Activated CD4-positive, alpha-beta memory T cell treated with anti-CD3 and anti-CD28 coated beads, Interleukin-2, amount 10 ng/mL, durations not matched to agents 7 days and 5 days (primary cell): ENCODE data around the gene VPS13D. TPM values are rescaled to one million over a fixed set of nuclear protein-coding genes. Genes with fewer than 3 reads are reported as not detected.

Experiments
- CTCF ChIA-PET: fragments of 350-600 bp; sonication (Branson Sonifier 250); formaldehyde crosslinking; loops from one replicate; lab custom pipeline; 2021; ENCODE audit warnings: antibody characterized with exemption, inconsistent platforms; lab: Charles Lee
- POLR2A ChIA-PET: fragments of 350-600 bp; sonication (Branson Sonifier 250); formaldehyde crosslinking; loops from one replicate; lab custom pipeline; 2021; ENCODE audit warnings: antibody characterized with exemption; lab: Charles Lee
- DNase-seq: peaks from one replicate; pipeline ENCODE4 v3.0.0-alpha.2; 2020
- H3K27ac Mint-ChIP-seq: one replicate; pipeline ENCODE4 v1.8.0; 2021; ENCODE audit warnings: mild to moderate bottlenecking, mixed read lengths
- H3K27me3 Mint-ChIP-seq: one replicate; pipeline ENCODE4 v1.8.0; 2021; ENCODE audit warnings: mixed read lengths
- H3K36me3 Mint-ChIP-seq: one replicate; pipeline ENCODE4 v1.8.0; 2021; ENCODE audit warnings: low read depth, mixed read lengths
- H3K4me1 Mint-ChIP-seq: one replicate; pipeline ENCODE4 v1.8.0; 2021; ENCODE audit warnings: mixed read lengths
- H3K4me3 Mint-ChIP-seq: one replicate; pipeline ENCODE4 v1.8.0; 2021; ENCODE audit warnings: mild to moderate bottlenecking, mixed read lengths
- H3K9me3 Mint-ChIP-seq: one replicate; pipeline ENCODE4 v1.8.0; 2021; ENCODE audit warnings: mixed read lengths
- total RNA-seq, 2 experiments: library from RNA; stranded (reverse); gene quantifications; one replicate each; pipeline ENCODE4 v1.2.3, GENCODE V29; 2021

Gene VPS13D
- total RNA-seq, result 10 to 100 TPM; 28.1 to 31.4 TPM

GRCh38 chr1:12229835-12230548 is at the start of gene VPS13D:
TSS of gene VPS13D (plus strand) at chr1:12230030. CDS start at chr1:12234267, 4,237 bp downstream.
- Mint-ChIP-seq H3K36me3 (peaks cover 3% of the 10 kb centered on the region), H3K4me1 (peaks cover 11% of the 10 kb centered on the region), H3K4me3 (peak within 1 kb of the TSS; percentile 83), H3K27me3 (peaks cover 7% of the 10 kb centered on the region), H3K27ac (peak within 1 kb of the TSS; percentile 44), H3K9me3 (no peaks in the 10 kb centered on the region)
- ChIA-PET POLR2A (interaction anchor here (1.0 kb wide), 1 partner anchor 28 kb away, joined by 3 read pairs; no protein-coding TSS in a partner anchor), CTCF (interaction anchor here (0.9 to 1.3 kb wide), 3 partner anchors 46 to 110 kb away, joined by 4 to 5 read pairs (median 4); no protein-coding TSS in a partner anchor)
- DNase-seq, result peak; percentile 87

GRCh38 chr1:12180315-12180714 is 49.5 kb upstream of the VPS13D start:
- peaks cover 78% of the 10 kb centered on the region for H3K4me1 Mint-ChIP-seq
- no peaks in the 10 kb centered on the region for H3K9me3 Mint-ChIP-seq
- no peak overlapping the region for H3K27ac Mint-ChIP-seq
- ChIA-PET CTCF (interaction anchor here (0.6 to 7.7 kb wide), 2 partner anchors 43 to 55 kb away, joined by 3 to 85 read pairs; no protein-coding TSS in a partner anchor), POLR2A (interaction anchor here (0.9 to 27.5 kb wide), 2 partner anchors 12 to 24 kb away, joined by 3 to 918 read pairs; partner anchors contain the start of gene TNFRSF1B)
- peaks cover 81% of the 10 kb centered on the region for H3K36me3 Mint-ChIP-seq
- no peaks in the 10 kb centered on the region for H3K27me3 Mint-ChIP-seq
- no peak for DNase-seq
- H3K4me3 Mint-ChIP-seq, result no peak overlapping the region

- Mint-ChIP-seq H3K27me3 (no peaks in the 10 kb centered on the region), H3K4me3 (no peak overlapping the region), H3K36me3 (peaks cover 76% of the 10 kb centered on the region), H3K4me1 (peaks cover 75% of the 10 kb centered on the region), H3K27ac (peak overlapping the region; percentile 21), H3K9me3 (no peaks in the 10 kb centered on the region)
- ChIA-PET CTCF (interaction anchor here (0.6 kb wide), 1 partner anchor 44 kb away, joined by 3 read pairs; no protein-coding TSS in a partner anchor), POLR2A (interaction anchor here (27.5 kb wide), 1 partner anchor 24 kb away, joined by 918 read pairs; the partner anchor contains the start of gene TNFRSF1B)
- DNase-seq, result no peak
Measured at GRCh38 chr1:12180903-12181302, 48.9 kb upstream of the VPS13D start.

- ChIA-PET CTCF (interaction anchor here (7.0 kb wide), 1 partner anchor 58 kb away, joined by 37 read pairs; no protein-coding TSS in a partner anchor), POLR2A (interaction anchor here (1.2 to 27.5 kb wide), 5 partner anchors 8 to 57 kb away, joined by 4 to 918 read pairs (median 7); partner anchors contain the start of gene TNFRSF1B)
- no peak for DNase-seq
- Mint-ChIP-seq H3K9me3 (no peaks in the 10 kb centered on the region), H3K4me3 (no peak overlapping the region), H3K27ac (no peak overlapping the region), H3K36me3 (peaks cover 72% of the 10 kb centered on the region), H3K27me3 (no peaks in the 10 kb centered on the region), H3K4me1 (peaks cover 73% of the 10 kb centered on the region)
Measured at GRCh38 chr1:12181568-12181967, 48.3 kb upstream of the VPS13D start.

GRCh38 chr1:12182410-12182984 is 47.3 kb upstream of the VPS13D start:
- DNase-seq, result no peak
- Mint-ChIP-seq H3K4me1 (peaks cover 68% of the 10 kb centered on the region), H3K27ac (peak overlapping the region; percentile 4), H3K4me3 (no peak overlapping the region), H3K9me3 (no peaks in the 10 kb centered on the region), H3K36me3 (peaks cover 70% of the 10 kb centered on the region), H3K27me3 (no peaks in the 10 kb centered on the region)
- ChIA-PET POLR2A (interaction anchor here (0.9 to 27.5 kb wide), 9 partner anchors 9 to 95 kb away, joined by 3 to 918 read pairs (median 4); partner anchors contain the start of gene TNFRSF1B), CTCF (interaction anchor here (0.8 to 7.0 kb wide), 4 partner anchors 21 to 202 kb away, joined by 3 to 37 read pairs (median 3); partner anchors contain the start of gene MFN2)

GRCh38 chr1:12183095-12183794 is 46.6 kb upstream of the VPS13D start:
- ChIA-PET POLR2A (interaction anchor here (0.7 to 27.5 kb wide), 9 partner anchors 10 to 275 kb away, joined by 3 to 918 read pairs (median 3); partner anchors contain the start of gene TNFRSF1B), CTCF (interaction anchor here (0.8 to 7.0 kb wide), 4 partner anchors 20 to 203 kb away, joined by 3 to 37 read pairs (median 3); partner anchors contain the start of gene MFN2)
- Mint-ChIP-seq H3K36me3 (peaks cover 70% of the 10 kb centered on the region), H3K27ac (peak overlapping the region; percentile 14), H3K9me3 (no peaks in the 10 kb centered on the region), H3K4me3 (no peak overlapping the region), H3K27me3 (no peaks in the 10 kb centered on the region), H3K4me1 (peaks cover 66% of the 10 kb centered on the region)
- DNase-seq, result no peak

- H3K4me3 Mint-ChIP-seq, result no peak overlapping the region
- H3K4me1 Mint-ChIP-seq, result peaks cover 60% of the 10 kb centered on the region
- no peaks in the 10 kb centered on the region for H3K9me3 Mint-ChIP-seq
- no peak for DNase-seq
- CTCF ChIA-PET, result interaction anchor here (7.0 kb wide), 1 partner anchor 60 kb away, joined by 37 read pairs; no protein-coding TSS in a partner anchor
- no peaks in the 10 kb centered on the region for H3K27me3 Mint-ChIP-seq
- H3K36me3 Mint-ChIP-seq, result peaks cover 68% of the 10 kb centered on the region
- POLR2A ChIA-PET, result interaction anchor here (27.5 kb wide), 1 partner anchor 27 kb away, joined by 918 read pairs; the partner anchor contains the start of gene TNFRSF1B
- H3K27ac Mint-ChIP-seq, result no peak overlapping the region
Measured at GRCh38 chr1:12184008-12184681, 45.7 kb upstream of the VPS13D start.

- DNase-seq, result no peak
- no peaks in the 10 kb centered on the region for H3K9me3 Mint-ChIP-seq
- ChIA-PET CTCF (interaction anchor here (7.0 kb wide), 1 partner anchor 61 kb away, joined by 37 read pairs; no protein-coding TSS in a partner anchor), POLR2A (interaction anchor here (1.4 to 27.5 kb wide), 2 partner anchors 29 to 277 kb away, joined by 4 to 918 read pairs; partner anchors contain the start of gene TNFRSF1B)
- H3K4me3 Mint-ChIP-seq, result no peak overlapping the region
- peaks cover 60% of the 10 kb centered on the region for H3K4me1 Mint-ChIP-seq
- no peak overlapping the region for H3K27ac Mint-ChIP-seq
- peaks cover 67% of the 10 kb centered on the region for H3K36me3 Mint-ChIP-seq
- H3K27me3 Mint-ChIP-seq, result no peaks in the 10 kb centered on the region
Measured at GRCh38 chr1:12185036-12185917, 44.6 kb upstream of the VPS13D start.

- H3K27ac Mint-ChIP-seq, result peak overlapping the region; percentile 26
- ChIA-PET CTCF (interaction anchor here (7.0 kb wide), 1 partner anchor 62 kb away, joined by 37 read pairs; no protein-coding TSS in a partner anchor), POLR2A (interaction anchor here (1.4 to 27.5 kb wide), 2 partner anchors 29 to 278 kb away, joined by 4 to 918 read pairs; partner anchors contain the start of gene TNFRSF1B)
- H3K4me3 Mint-ChIP-seq, result no peak overlapping the region
- H3K36me3 Mint-ChIP-seq, result peaks cover 69% of the 10 kb centered on the region
- no peaks in the 10 kb centered on the region for H3K27me3 Mint-ChIP-seq
- H3K9me3 Mint-ChIP-seq, result no peaks in the 10 kb centered on the region
- DNase-seq, result no peak
- H3K4me1 Mint-ChIP-seq, result peaks cover 60% of the 10 kb centered on the region
Measured at GRCh38 chr1:12185918-12186678, 43.7 kb upstream of the VPS13D start.

GRCh38 chr1:12186679-12186985 is 43.2 kb upstream of the VPS13D start:
- CTCF ChIA-PET, result interaction anchor here (0.8 to 7.0 kb wide), 2 partner anchors 61 to 63 kb away, joined by 3 to 37 read pairs; no protein-coding TSS in a partner anchor
- DNase-seq, result no peak
- Mint-ChIP-seq H3K36me3 (peaks cover 70% of the 10 kb centered on the region), H3K27ac (peak overlapping the region; percentile 26), H3K4me3 (no peak overlapping the region), H3K9me3 (no peaks in the 10 kb centered on the region), H3K27me3 (no peaks in the 10 kb centered on the region), H3K4me1 (peaks cover 62% of the 10 kb centered on the region)
- POLR2A ChIA-PET, result interaction anchor here (1.4 kb wide), 1 partner anchor 279 kb away, joined by 4 read pairs; no protein-coding TSS in a partner anchor
